Measurements from ENCODE around the gene OLIG2.

The OLIG2 gene

DNA sequence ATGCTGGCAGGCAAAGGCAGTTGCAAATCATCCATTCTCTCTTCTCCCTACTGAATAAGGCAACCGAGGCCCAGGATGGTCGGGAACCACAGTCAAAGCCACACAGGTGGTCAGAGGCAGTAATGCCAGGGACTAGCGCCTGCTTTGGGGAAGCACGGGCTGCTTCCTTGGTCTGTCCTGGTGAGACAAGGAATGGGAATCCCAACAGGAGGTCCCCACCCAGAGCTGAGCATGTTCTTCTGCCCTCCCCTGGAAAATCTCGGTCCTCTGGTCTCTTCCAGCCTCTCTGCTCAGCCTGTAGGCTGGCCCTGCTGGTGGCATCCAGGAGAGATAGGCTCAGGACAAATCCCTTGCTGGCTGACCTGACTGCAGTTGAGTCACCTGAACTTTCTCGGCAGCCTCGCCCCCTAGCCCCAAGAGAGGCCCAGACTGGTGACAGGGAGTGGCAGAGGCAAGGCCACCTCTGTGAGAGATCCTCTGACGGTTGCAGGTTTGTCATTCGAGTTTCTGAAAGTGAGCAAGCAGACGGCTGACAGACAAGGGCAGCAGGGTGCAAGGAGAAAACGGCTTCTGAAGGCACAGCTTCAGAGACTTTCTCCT is 50.0 kb downstream of the OLIG2 start:
- DNase-seq = no peak
- in situ Hi-C loops (cut with HindIII; ENCODE audit: low pct_ligation_motif_present, low pct_unique_long_range_greater_than_20kb, low sequenced_read_pairs) = no loop called here

GRCh38 chr21:33076600-33077329 is 51.0 kb downstream of the OLIG2 start:
- DNase-seq = no peak
- in situ Hi-C loops (cut with HindIII; ENCODE audit: low pct_ligation_motif_present, low pct_unique_long_range_greater_than_20kb, low sequenced_read_pairs) = no loop called here
